NCI-H2196 (cell line): ENCODE measurements around the gene TMEM169.
"Not testable (repeated sequence)": the region's sequence is repeated elsewhere in the genome, so short reads cannot be mapped to it uniquely, and the experiment has no call there.

Experiments used
- DNase-seq: peaks from one replicate; lab custom pipeline; 2025; ENCODE audit not compliant: unreplicated experiment; lab: John Stamatoyannopoulos, UW

Gene TMEM169

DNA sequence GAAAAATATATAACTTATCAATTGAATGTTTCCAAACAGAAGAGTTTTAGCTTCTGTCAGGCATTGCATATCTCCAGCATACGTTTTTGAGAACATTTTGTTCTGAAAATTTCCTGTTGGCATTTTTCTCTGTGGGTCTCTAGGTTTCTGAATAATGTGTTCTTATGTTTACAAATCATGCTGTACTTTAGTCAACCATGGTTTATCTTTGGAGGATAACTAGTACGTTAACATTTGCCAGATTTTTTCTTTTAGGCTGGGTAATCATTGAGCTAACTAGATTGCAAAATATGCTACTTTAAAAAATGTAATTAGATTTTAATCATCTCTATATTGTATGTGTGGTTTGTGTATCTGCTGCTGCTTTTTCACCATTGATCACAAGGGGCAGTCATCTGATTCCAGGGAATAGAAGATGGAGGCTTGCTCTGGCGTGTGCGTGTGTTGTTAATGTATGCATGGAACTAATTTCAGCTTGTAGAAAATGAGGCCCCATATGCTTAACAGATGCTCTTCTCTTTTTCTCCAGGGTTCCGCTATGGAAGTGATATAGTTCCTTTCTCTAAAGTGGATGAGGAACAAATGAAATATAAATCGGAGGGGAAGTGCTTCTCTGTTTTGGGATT, 48.7 kb downstream of the TMEM169 start:
- DNase-seq, result no peak

GRCh38 chr2:216131175-216131926, 49.6 kb downstream of the TMEM169 start:
- DNase-seq, result no peak

DNA sequence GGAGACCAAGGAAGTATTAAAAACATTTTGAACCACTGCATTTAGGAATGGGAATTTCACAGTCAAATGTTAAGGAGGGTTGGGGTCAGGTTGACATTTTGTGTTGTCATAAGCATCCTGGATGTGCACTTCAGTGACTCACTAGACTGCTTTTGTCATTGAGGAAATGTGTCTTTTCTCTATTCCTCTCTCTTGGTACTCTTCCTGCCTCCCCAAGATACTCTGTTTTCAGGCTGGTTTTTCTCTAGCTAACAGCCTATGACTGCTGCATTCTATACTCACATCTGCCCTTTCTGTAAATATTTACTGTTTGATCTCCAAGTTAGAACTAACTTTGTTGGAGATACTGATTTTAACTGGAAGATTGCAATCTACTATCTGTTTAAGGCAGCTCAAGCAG, 50.9 kb downstream of the TMEM169 start:
- DNase-seq, result no peak

GRCh38 chr2:216133397-216133796, 51.7 kb downstream of the TMEM169 start:
- no peak for DNase-seq

DNA sequence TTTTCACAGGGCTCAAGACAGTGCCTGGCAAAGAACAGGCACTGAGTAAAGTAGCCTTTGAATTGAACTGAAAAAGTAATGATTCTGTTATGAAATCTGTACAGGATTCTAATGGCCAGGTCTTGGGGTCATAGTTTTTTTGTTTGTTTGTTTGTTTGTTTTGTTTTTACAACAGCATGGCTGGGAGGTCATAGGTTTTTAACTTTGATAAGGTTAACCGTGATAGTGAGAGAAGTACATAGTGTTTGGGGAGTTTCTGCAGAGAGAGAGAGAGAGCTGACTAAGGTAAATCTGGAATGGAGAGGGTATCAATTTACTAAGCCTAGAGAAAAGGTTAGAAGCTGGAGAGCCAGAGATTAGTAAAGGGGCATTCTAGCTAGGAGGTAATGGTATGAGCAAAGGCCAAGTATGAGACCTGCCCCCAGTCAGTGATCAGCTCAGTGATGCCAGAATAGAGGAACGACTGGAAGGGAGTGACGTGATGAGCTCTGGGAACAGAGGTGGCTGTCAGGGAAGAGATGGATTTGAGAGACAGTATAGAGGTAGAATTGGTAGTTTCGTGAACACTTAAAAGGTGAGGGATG, 53.3 kb downstream of the TMEM169 start:
- DNase-seq, result no peak

- DNase-seq, result no peak
These were observed 58.2 kb downstream of the TMEM169 start for GRCh38 chr2:216139884-216140283.

GRCh38 chr2:216141516-216141915, 59.8 kb downstream of the TMEM169 start:
- DNase-seq, result not testable (repeated sequence)

DNA sequence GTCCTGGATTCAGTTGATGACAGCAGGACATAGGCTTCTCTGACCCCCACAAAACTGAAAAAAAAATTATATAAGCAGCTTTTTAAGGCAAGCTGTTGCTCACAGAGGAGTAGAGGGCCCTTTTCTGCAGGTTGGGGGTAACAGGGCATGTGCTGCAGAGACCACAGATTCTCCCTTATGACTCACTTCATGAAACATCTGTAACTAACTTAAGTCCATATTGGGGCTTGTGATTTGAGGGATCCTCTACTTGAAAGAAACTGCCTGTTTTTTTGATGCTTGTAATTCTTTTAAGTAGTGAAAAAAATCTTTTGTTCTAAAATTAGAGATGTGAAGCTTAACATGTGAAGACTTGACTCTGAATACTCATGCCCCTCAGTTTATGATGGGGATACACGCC, 60.8 kb downstream of the TMEM169 start:
- no peak for DNase-seq

DNA sequence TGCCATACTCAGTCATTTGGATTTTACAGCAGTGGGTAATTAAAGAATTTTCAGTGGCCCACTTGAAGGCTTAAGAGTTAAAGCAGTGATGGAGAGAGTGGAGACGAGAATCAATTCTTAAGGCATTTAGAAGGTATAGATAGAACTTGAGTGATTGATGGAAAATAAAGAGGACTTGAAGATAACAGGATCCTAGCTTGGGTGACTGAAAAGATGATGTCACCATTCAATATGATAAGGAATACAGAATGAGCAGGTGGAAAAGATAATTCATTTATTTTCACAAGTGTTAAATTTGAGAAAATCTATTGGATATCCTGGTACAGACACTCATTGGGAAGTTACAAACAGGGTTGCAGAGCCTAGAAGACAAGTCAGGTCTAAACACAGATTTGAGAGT, 62.7 kb downstream of the TMEM169 start:
- DNase-seq, result no peak

GRCh38 chr2:216144857-216145256, 63.1 kb downstream of the TMEM169 start:
- no peak for DNase-seq

DNA sequence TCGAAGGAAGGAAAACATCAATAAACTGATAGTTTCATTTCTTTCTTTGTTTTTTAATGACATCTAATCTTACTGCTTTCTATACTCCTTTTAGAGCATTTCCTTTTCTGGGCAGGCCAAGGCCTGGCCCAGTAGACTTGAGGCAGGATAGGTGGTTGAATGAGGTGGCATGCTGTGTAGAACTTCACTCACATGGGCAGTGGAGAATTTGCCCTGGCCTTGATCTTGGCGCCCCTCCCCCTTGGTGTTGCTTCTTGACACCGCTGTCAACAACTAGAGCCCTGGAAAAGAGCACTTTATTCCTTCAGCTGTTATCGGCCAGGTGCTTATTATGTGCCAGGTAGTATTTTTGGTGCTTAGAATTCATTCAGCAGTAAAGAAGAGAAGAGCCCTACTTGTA, 64.9 kb downstream of the TMEM169 start:
- DNase-seq, result no peak

- no peak for DNase-seq
These were observed 65.7 kb downstream of the TMEM169 start for GRCh38 chr2:216147172-216148131.

DNA sequence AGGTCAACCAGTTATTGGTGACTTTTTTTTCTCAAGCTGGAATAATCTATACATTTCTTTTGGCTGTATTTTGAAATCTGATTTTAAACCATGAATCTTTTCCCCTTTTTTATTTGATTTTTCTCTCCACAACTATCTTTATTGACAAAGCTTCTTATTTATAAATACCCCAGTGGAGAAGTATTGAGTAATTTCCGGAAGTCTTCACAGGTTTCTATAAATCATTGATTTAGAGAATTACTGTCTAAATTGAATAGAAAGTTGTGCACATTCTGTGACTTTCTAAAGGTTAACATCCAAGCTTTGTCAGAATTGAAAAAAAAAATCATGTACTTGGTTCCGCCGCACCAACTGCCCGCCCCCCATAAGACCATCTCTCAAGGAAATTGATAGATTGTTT, 67.3 kb downstream of the TMEM169 start:
- no peak for DNase-seq

- no peak for DNase-seq
These were observed 68.0 kb downstream of the TMEM169 start for GRCh38 chr2:216149741-216150140.

DNA sequence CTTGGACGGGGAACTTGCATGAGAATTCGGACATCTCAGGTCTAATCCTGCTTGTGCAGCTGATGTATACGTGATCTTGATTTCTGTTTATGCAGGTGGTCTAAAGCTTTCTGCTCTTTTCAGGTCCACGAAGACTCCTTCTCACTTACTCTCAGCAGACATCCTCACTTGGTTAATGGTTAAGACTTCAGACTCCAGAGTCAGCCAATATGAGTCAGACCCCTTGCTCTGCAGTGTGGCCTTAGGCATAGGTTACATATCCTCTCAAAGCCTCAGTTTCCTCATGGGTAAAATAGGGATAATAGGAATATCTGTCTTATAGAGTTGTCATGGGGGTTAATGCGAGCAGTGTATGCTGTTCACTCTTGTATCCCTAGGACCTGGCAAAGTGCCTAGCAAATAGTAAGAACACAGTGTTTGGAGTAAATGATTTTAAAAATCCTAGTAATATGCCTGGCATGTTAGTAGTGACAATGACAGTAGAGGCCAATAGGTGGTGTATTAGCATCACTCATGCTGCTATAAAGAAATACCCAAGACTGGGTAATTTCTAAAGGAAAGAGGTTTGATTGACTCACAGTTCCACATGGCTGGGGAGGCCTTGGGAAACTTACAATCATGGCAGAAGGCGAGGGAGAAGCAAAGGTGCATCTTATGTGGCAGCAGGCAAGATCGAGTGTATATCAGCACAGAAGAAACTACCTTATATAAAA, 69.8 kb downstream of the TMEM169 start:
- DNase-seq, result no peak
